Muscle of leg (tissue), 16 donors: Measurements from ENCODE around the gene PGD. TPM values are rescaled to one million over a fixed set of nuclear protein-coding genes. Genes with fewer than 3 reads are reported as not detected.
A peak's percentile ranks its signal among the peaks of the same experiment; 100 is the strongest.
"Not testable (repeated sequence)": the region's sequence is repeated elsewhere in the genome, so short reads cannot be mapped to it uniquely, and the experiment has no call there.

ENCODE experiments used
- DNase-seq: peaks from one replicate; pipeline ENCODE4 v3.0.0; 2013
- H3K27ac ChIP-seq: one replicate; pipeline ENCODE4 v1.5.1; 2013; ENCODE audit warnings: mild to moderate bottlenecking, low read length, control low read depth
- H3K27me3 ChIP-seq: one replicate; pipeline ENCODE4 v1.6.1; 2013; ENCODE audit warnings: low read length; ENCODE audit not compliant: control insufficient read depth, insufficient read depth
- H3K36me3 ChIP-seq: one replicate; pipeline ENCODE4 v1.6.1; 2013; ENCODE audit warnings: low read length; ENCODE audit not compliant: control insufficient read depth, insufficient read depth
- H3K4me1 ChIP-seq: one replicate; pipeline ENCODE4 v1.6.1; 2013; ENCODE audit warnings: low read length; ENCODE audit not compliant: control insufficient read depth, insufficient read depth
- H3K4me3 ChIP-seq: one replicate; pipeline ENCODE4 v1.5.1; 2013; ENCODE audit warnings: low read length, control low read depth
- H3K9me3 ChIP-seq: replicated peaks from 2 replicates; pipeline ENCODE4 v1.6.1; 2013; ENCODE audit warnings: low read depth, low read length; ENCODE audit not compliant: control insufficient read depth
- WGBS: methylation state at CpG from one replicate; pipeline ENCODE4 v1.1.5; 2013; ENCODE audit warnings: missing lambda C conversion rate; ENCODE audit not compliant: insufficient coverage; 5-methylcytosine and 5-hydroxymethylcytosine counted together
- long read RNA-seq, 11 donors: transcript quantifications; one replicate each; lab custom pipeline, GENCODE V29; 2026
- polyA plus RNA-seq, 8 donors: library from polyadenylated mRNA; unstranded; fragments of 120-200 nt; gene quantifications; one replicate each; pipeline versions ENCODE4 v1.2.1 to v1.2.3, GENCODE V29; 2013; ENCODE audit warnings: inconsistent platforms in 1 of 8, low replicate concordance in 1 of 8; ENCODE audit not compliant: insufficient read length in 8 of 8, insufficient read depth in 1 of 8
- total RNA-seq: library from RNA; stranded (reverse); fragments of 120-200 nt; gene quantifications from one replicate; pipeline ENCODE4 v1.2.4, GENCODE V29; 2013

Gene PGD
- total RNA-seq (51.2 TPM), polyA plus RNA-seq (100 to 1,000 TPM; 103 to 150 (median 126) TPM)
- long read RNA-seq, donor 1, transcript PGD-201 (13 exons, 1,885 nt), result major isoform, 15 of 15 reads
- long read RNA-seq, donor 1, partial matches to known transcripts, result 0 of 15 reads
- long read RNA-seq, donor 1, other reads (novel, unspliced or antisense), result 0 of 15 reads
- long read RNA-seq, donor 2, partial matches to known transcripts, result 0 of 1 reads
- long read RNA-seq, donor 2, other reads (novel, unspliced or antisense), result 0 of 1 reads
- long read RNA-seq, donor 3, transcript PGD-201 (13 exons, 1,885 nt), result major isoform, 26 of 26 reads
- long read RNA-seq, donor 3, partial matches to known transcripts, result 0 of 26 reads
- long read RNA-seq, donor 3, other reads (novel, unspliced or antisense), result 0 of 26 reads
- long read RNA-seq, donor 4, transcript PGD-201 (13 exons, 1,885 nt), result major isoform, 9 of 11 reads
- long read RNA-seq, donor 4, partial matches to known transcripts, result 0 of 11 reads
- long read RNA-seq, donor 4, other reads (novel, unspliced or antisense), result 0 of 11 reads
- long read RNA-seq, donor 5, transcript PGD-201 (13 exons, 1,885 nt), result major isoform, 56 of 100 reads
- long read RNA-seq, donor 5, partial matches to known transcripts, result 44 of 100 reads
- long read RNA-seq, donor 5, other reads (novel, unspliced or antisense), result 0 of 100 reads
- long read RNA-seq, donor 6, transcript PGD-201 (13 exons, 1,885 nt), result major isoform, 45 of 56 reads
- long read RNA-seq, donor 6, partial matches to known transcripts, result 11 of 56 reads
- long read RNA-seq, donor 6, other reads (novel, unspliced or antisense), result 0 of 56 reads
- long read RNA-seq, donor 7, transcript PGD-201 (13 exons, 1,885 nt), result major isoform, 32 of 38 reads
- long read RNA-seq, donor 7, partial matches to known transcripts, result 5 of 38 reads
- long read RNA-seq, donor 7, other reads (novel, unspliced or antisense), result 0 of 38 reads
- long read RNA-seq, donor 8, transcript PGD-201 (13 exons, 1,885 nt), result major isoform, 15 of 15 reads
- long read RNA-seq, donor 8, partial matches to known transcripts, result 0 of 15 reads
- long read RNA-seq, donor 8, other reads (novel, unspliced or antisense), result 0 of 15 reads
- long read RNA-seq, donor 9, transcript PGD-201 (13 exons, 1,885 nt), result major isoform, 16 of 21 reads
- long read RNA-seq, donor 9, partial matches to known transcripts, result 5 of 21 reads
- long read RNA-seq, donor 9, other reads (novel, unspliced or antisense), result 0 of 21 reads
- long read RNA-seq, donor 10, transcript PGD-201 (13 exons, 1,885 nt), result major isoform, 29 of 30 reads
- long read RNA-seq, donor 10, partial matches to known transcripts, result 0 of 30 reads
- long read RNA-seq, donor 10, other reads (novel, unspliced or antisense), result 0 of 30 reads
- long read RNA-seq, donor 11, transcript PGD-201 (13 exons, 1,885 nt), result major isoform, 17 of 17 reads
- long read RNA-seq, donor 11, partial matches to known transcripts, result 0 of 17 reads
- long read RNA-seq, donor 11, other reads (novel, unspliced or antisense), result 0 of 17 reads

DNA sequence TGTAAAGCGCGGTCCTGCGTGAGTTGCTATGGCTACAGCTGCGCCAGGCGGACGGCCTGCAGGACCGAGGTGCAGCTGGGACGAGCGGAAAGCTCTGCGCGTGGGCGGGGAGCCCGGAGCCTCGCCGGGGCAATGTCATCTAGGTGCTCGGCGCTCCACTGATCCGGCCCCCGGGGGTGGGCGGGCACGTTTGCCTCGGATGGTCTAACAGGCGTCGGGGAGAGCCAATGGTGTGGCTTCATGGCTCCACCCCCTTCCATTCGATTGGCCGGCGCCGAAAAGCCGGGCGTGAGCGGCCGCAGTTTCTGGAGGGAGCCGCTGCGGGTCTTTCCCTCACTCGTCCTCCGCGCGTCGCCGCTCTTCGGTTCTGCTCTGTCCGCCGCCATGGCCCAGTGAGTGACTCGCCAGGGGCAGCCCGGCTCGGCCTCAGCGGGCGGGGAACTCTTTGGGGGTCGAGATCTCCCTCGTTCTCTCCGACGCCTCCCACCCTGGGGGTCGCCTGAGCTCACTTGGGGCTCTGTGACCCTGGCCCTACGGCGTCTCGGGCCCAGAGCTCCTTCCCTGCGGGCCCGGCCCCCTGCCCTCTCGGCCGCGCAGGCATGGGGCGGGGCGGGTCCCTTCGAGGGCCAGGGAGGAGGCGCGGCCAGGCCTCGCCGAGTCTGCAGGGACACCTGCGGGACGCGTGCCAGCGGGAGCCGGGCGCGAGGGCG is at the start of gene PGD:
Gene PGD, plus strand, starts transcription at position 331 of the 710 bp plus-strand sequence. Its CDS starts 54 bp downstream, at position 385.
- H3K4me3 ChIP-seq, result peak within 1 kb of the TSS; percentile 78
- peaks cover 17% of the 10 kb centered on the region for H3K4me1 ChIP-seq
- H3K9me3 ChIP-seq, result peaks cover 2% of the 10 kb centered on the region
- H3K27me3 ChIP-seq, result no peaks in the 10 kb centered on the region
- DNase-seq, result peak; percentile 99
- peaks cover 15% of the 10 kb centered on the region for H3K36me3 ChIP-seq
- peak within 1 kb of the TSS; percentile 92 for H3K27ac ChIP-seq
- under 1% methylated on average over 76 of the region's 76 CpGs for WGBS

DNA sequence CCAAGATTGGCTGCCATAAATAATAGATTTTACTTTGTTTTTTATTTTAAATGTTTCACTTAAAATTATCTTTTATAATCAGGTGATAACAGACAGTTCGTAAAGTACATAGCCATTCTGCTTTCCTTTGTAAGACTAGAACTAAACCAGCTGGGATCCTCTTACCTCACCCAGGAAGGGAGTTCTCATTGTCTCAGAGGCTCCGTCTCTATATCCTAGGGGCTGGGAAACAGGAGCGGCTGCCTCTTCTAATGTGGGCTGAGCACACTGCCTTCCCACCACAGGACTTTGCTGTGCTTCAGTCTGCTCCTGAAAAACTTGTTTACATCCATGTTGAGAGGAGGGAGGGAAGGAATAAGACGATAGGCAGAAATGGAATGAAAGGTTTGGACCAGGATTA is 45.6 kb upstream of the PGD start:
- WGBS, result 40% methylated on average over 1 of the region's 4 CpGs
- H3K27ac ChIP-seq, result no peak overlapping the region
- no peak overlapping the region for H3K4me3 ChIP-seq
- H3K27me3 ChIP-seq, result no peaks in the 10 kb centered on the region
- peaks cover 34% of the 10 kb centered on the region for H3K36me3 ChIP-seq
- DNase-seq, result no peak
- H3K4me1 ChIP-seq, result no peaks in the 10 kb centered on the region
- H3K9me3 ChIP-seq, result no peaks in the 10 kb centered on the region

DNA sequence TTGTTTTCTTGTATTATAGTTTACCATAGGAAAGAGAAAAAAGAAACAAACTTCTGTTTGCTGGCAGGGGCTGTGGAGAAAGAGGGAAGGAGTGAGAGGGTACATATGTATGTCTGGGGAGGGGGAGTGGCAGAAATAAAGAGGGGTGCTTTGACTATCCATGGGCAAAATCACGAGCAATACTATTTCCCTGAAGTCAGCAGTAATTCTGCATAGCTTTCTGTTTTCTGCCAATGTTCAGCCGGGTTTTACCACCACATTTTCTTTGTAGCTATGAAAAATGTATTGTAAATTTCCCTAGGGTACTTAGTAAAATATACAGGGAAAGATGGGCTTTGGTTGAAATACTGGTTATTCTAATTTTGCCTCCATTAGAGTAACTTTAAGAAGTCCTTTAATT is 45.2 kb upstream of the PGD start:
- no peak for DNase-seq
- peaks cover 30% of the 10 kb centered on the region for H3K36me3 ChIP-seq
- WGBS, result no CpG with 5 or more reads among the region's 2 CpGs
- no peaks in the 10 kb centered on the region for H3K27me3 ChIP-seq
- H3K4me1 ChIP-seq, result no peaks in the 10 kb centered on the region
- no peak overlapping the region for H3K27ac ChIP-seq
- no peak overlapping the region for H3K4me3 ChIP-seq
- no peaks in the 10 kb centered on the region for H3K9me3 ChIP-seq

DNA sequence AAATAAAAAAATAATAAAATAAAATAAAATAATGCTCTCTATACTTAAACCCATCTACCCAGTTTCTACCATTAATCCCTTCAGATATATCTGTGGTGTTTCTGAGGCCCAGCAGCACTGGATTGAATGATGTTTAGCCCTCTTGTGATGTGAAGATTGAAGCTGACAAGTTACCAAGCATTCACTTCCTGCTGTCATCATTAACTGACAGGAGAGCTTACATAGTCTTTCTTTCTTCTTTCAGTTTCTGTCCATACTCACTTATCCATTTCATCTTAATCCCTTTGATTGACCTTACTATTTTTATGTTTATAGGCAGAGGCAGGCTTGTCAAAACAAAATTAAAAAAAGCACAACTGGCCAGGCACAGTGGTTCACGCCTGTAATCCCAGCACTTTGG is 38.8 kb upstream of the PGD start:
- no peaks in the 10 kb centered on the region for H3K9me3 ChIP-seq
- H3K27me3 ChIP-seq, result no peaks in the 10 kb centered on the region
- no peak overlapping the region for H3K27ac ChIP-seq
- no peak overlapping the region for H3K4me3 ChIP-seq
- no peaks in the 10 kb centered on the region for H3K4me1 ChIP-seq
- peaks cover 29% of the 10 kb centered on the region for H3K36me3 ChIP-seq
- WGBS, result no CpG with 5 or more reads among the region's 1 CpG
- DNase-seq, result no peak

DNA sequence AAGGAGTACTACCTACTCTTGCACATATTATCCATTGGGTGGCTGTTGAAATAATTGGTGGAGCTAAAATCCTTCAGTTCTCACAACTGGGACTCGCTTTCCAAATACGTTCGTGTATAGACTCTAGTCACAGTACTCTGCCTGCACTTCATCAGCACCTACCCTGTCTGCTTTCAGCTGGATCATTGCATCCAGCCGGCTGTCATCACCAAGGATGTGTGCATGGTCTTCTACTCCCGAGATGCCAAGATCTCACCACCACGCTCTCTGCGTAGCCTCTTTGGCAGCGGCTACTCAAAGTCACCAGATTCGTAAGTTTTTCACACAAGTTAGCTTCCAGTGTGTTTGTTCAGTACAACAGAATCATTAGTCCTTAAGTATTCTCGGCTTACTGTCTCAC is 37.3 kb upstream of the PGD start:
- Histone ChIP-seq H3K27me3 (no peaks in the 10 kb centered on the region), H3K36me3 (peaks cover 41% of the 10 kb centered on the region), H3K4me1 (no peaks in the 10 kb centered on the region), H3K9me3 (no peaks in the 10 kb centered on the region), H3K4me3 (no peak overlapping the region), H3K27ac (no peak overlapping the region)
- no peak for DNase-seq
- WGBS, result 94% methylated on average over 10 of the region's 10 CpGs

DNA sequence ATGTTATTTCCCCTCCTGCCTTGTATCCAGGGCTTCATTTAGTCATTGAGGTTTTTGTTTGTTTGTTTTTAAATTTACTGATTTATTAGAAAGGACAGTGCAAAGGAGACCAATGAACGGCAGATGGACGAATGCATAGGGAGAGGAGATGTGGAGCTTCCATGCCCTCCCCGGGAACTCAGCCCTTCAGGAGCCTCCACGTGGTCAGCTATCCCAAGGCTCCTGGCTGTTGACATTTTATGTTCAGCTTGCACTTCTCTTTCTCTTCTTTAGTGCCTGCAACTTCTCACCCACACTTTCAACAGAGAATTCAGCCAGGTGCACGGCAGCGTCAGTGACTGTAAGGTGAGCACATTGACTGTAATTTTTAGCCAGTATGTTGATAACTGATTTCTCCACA is 30.7 kb upstream of the PGD start:
- Histone ChIP-seq H3K4me3 (no peak overlapping the region), H3K27me3 (no peaks in the 10 kb centered on the region), H3K4me1 (no peaks in the 10 kb centered on the region), H3K27ac (no peak overlapping the region), H3K36me3 (peaks cover 58% of the 10 kb centered on the region), H3K9me3 (no peaks in the 10 kb centered on the region)
- DNase-seq, result no peak
- WGBS, result no CpG with 5 or more reads among the region's 6 CpGs

DNA sequence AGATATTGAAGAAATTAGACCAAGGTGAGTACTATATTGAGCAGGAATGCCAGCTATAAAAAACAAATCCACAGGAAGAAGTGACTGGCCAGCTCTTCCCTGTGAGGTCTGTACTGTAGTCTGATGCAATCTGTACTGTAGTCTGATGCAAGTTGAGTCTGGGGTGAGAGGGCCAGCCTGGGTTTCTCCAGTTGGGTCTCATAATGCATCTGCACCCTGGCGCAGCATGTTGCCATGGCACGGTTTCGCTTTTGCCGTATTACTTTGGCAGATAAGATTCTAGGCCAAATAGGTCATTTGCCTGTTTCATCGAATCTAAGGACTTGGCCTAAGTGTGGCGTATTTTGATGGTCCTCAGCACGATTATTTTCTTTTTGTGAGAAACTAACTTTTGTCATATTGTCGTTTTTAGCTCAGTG is 24.4 kb upstream of the PGD start:
- Histone ChIP-seq H3K36me3 (peaks cover 63% of the 10 kb centered on the region), H3K27me3 (no peaks in the 10 kb centered on the region), H3K4me3 (no peak overlapping the region), H3K4me1 (peaks cover 6% of the 10 kb centered on the region), H3K9me3 (no peaks in the 10 kb centered on the region), H3K27ac (no peak overlapping the region)
- WGBS, result 98% methylated on average over 8 of the region's 8 CpGs
- DNase-seq, result no peak

DNA sequence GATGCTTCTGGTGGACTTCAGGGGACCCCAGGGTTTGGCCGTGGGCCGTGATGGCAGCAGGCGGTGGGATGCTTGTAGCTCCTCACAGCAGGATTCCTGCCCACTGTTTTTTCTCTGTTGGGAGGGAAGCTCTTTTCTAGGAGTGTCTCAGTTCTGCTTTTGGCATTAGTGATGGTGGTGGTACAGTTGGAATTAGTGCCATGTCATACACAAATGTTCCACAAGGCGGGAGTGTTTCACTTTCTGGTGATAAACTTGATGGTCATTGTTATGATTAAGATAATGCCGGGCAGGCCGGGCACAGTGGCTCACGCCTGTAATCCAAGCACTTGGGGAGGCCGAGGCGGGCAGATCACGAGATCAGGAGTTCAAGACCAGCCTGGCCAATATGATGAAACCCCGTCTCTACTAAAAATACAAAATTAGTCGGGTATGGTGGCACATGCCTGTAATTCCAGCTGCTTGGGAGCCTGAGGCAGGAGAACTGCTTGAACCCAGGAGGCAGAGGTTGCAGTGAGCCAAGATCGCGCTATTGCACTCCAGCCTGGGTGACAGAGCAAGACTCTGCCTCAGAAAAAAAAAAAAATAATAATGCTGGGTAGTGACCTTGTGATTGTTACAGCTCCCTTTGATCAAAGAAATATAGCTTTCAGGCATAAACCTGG is 21.4 kb upstream of the PGD start:
- not testable (repeated sequence) for H3K9me3 ChIP-seq, H3K27me3 ChIP-seq, H3K4me1 ChIP-seq, H3K4me3 ChIP-seq
- Histone ChIP-seq H3K27ac (peak overlapping the region; percentile 79), H3K36me3 (peaks cover 51% of the 10 kb centered on the region)
- DNase-seq, result peak; percentile 83
- 36% methylated on average over 5 of the region's 14 CpGs for WGBS
